GM21717 (cell line): ENCODE measurements around the gene TMPRSS6.

Experiments used
- ATAC-seq: cut with Tn5 transposase; IDR thresholded peaks from one replicate; pipeline ENCODE4 v1.9.1; 2021; ENCODE audit warnings: mild to moderate bottlenecking, moderate library complexity; ENCODE audit not compliant: unreplicated experiment

The TMPRSS6 gene

GRCh38 chr22:37017356-37017755, 92.2 kb downstream of the TMPRSS6 start:
- ATAC-seq, result no peak

- ATAC-seq, result no peak
Observed at GRCh38 chr22:37016134-37016910, 93.2 kb downstream of the TMPRSS6 start.

GRCh38 chr22:37015587-37015878, 94.0 kb downstream of the TMPRSS6 start:
- no peak for ATAC-seq
